B cell (primary cell): ENCODE results near the gene PISD. TPM values are rescaled to one million over a fixed set of nuclear protein-coding genes. Genes with fewer than 3 reads are reported as not detected.

Experiments
- ATAC-seq: fragments of 200-7000 bp; cut with Tn5 transposase; one replicate; pipeline ENCODE4 v1.10.0; 2021; ENCODE audit warnings: low read depth, mild to moderate bottlenecking, moderate number of reproducible peaks, moderate library complexity
- CTCF ChIA-PET: fragments of 350-600 bp; sonication (Branson Sonifier 250); formaldehyde crosslinking; loops from one replicate; lab custom pipeline; 2021; ENCODE audit warnings: antibody characterized with exemption, inconsistent platforms; lab: Charles Lee
- POLR2A ChIA-PET: fragments of 350-600 bp; sonication (Branson Sonifier 250); formaldehyde crosslinking; loops from one replicate; lab custom pipeline; 2021; ENCODE audit warnings: antibody characterized with exemption; lab: Charles Lee
- DNase-seq: peaks from one replicate; pipeline ENCODE4 v3.0.0; 2013
- H2AFZ ChIP-seq: 2 replicates; pipeline ENCODE4 v1.6.1; 2012; ENCODE audit warnings: mild to moderate bottlenecking, low read depth, low read length; ENCODE audit not compliant: insufficient read depth, poor library complexity, severe bottlenecking
- H3K27ac ChIP-seq, 2 donors: 1 replicate in 1 of 2; 2 replicates in 1 of 2; pipeline ENCODE4 v1.5.1; 2012 to 2013; ENCODE audit warnings: low read length in 2 of 2, mild to moderate bottlenecking in 2 of 2, moderate library complexity in 1 of 2
- H3K27me3 ChIP-seq, 4 experiments: fragments of 200-600 bp in 1 of 4; sonication (generic) in 1 of 4; replicated peaks in 1 of 4; 1 replicate in 2 of 4; 2 replicates in 2 of 4; pipeline versions ENCODE4 v1.6.1 to v1.7.0; 2013 to 2016; ENCODE audit warnings: low read length in 3 of 4, mild to moderate bottlenecking in 2 of 4, mixed read lengths in 1 of 4, moderate library complexity in 1 of 4; ENCODE audit not compliant: insufficient read depth in 4 of 4, control insufficient read depth in 3 of 4; ENCODE audit errors: control extremely low read depth in 1 of 4
- H3K36me3 ChIP-seq, 2 experiments: replicated peaks in 1 of 2; 1 replicate in 1 of 2; 2 replicates in 1 of 2; pipeline versions ENCODE4 v1.6.1 to v1.7.1; 2013; ENCODE audit warnings: low read length in 1 of 2; ENCODE audit not compliant: insufficient read depth in 2 of 2, control insufficient read depth in 1 of 2; ENCODE audit errors: control extremely low read depth in 1 of 2, extremely low read depth in 1 of 2
- H3K4me1 ChIP-seq, 2 donors: fragments of 200-600 bp in 1 of 2; sonication (generic) in 1 of 2; 1 replicate in 1 of 2; 2 replicates in 1 of 2; pipeline versions ENCODE4 v1.5.1 to v1.6.1; 2013 to 2017; ENCODE audit warnings: low read length in 2 of 2; ENCODE audit not compliant: control insufficient read depth in 2 of 2, insufficient read depth in 2 of 2
- H3K4me2 ChIP-seq: replicated peaks from 2 replicates; pipeline ENCODE3; 2012; ENCODE audit warnings: mild to moderate bottlenecking, low read depth, low read length; ENCODE audit not compliant: poor library complexity, severe bottlenecking
- H3K4me3 ChIP-seq, 5 experiments: fragments of 200-600 bp in 1 of 5; sonication (generic) in 1 of 5; 1 replicate in 3 of 5; 2 replicates in 2 of 5; pipeline versions ENCODE4 v1.5.1 to v1.7.0; 2011 to 2016; ENCODE audit warnings: low read length in 4 of 5, mild to moderate bottlenecking in 4 of 5, low read depth in 2 of 5, control low read depth in 1 of 5, moderate library complexity in 1 of 5; ENCODE audit not compliant: insufficient read depth in 1 of 5; ENCODE audit errors: control extremely low read depth in 1 of 5, extremely low read depth in 1 of 5
- H3K79me2 ChIP-seq: fragments of 200-600 bp; sonication (generic); one replicate; pipeline ENCODE4 v1.6.0; 2016; ENCODE audit warnings: low read length; ENCODE audit not compliant: control insufficient read depth, insufficient read depth
- H3K9ac ChIP-seq: fragments of 200-600 bp; sonication (generic); 2 replicates; pipeline ENCODE4 v1.6.1; 2017; ENCODE audit warnings: mild to moderate bottlenecking, low read length, moderate library complexity
- H3K9me3 ChIP-seq, 3 donors: one replicate each; pipeline versions ENCODE4 v1.6.1 to v1.7.1; 2013; ENCODE audit warnings: low read length in 2 of 3; ENCODE audit not compliant: control insufficient read depth in 2 of 3, insufficient read depth in 1 of 3; ENCODE audit errors: control extremely low read depth in 1 of 3
- H4K20me1 ChIP-seq: 2 replicates; pipeline ENCODE4 v1.6.0; 2012; ENCODE audit warnings: mild to moderate bottlenecking, low read length; ENCODE audit not compliant: insufficient read depth, control insufficient read depth, poor library complexity, severe bottlenecking
- H3K27ac Mint-ChIP-seq: one replicate; pipeline ENCODE4 v1.8.0; 2021; ENCODE audit warnings: mixed read lengths
- H3K27me3 Mint-ChIP-seq: one replicate; pipeline ENCODE4 v1.8.0; 2021; ENCODE audit warnings: mixed read lengths
- H3K4me1 Mint-ChIP-seq: one replicate; pipeline ENCODE4 v1.8.0; 2021; ENCODE audit warnings: mixed read lengths
- H3K4me3 Mint-ChIP-seq: one replicate; pipeline ENCODE4 v1.8.0; 2021; ENCODE audit warnings: mixed read lengths
- H3K9me3 Mint-ChIP-seq: one replicate; pipeline ENCODE4 v1.8.0; 2022; ENCODE audit warnings: mixed read lengths; ENCODE audit not compliant: insufficient read depth
- EZH2 ChIP-seq: IDR thresholded peaks from 2 replicates; pipeline ENCODE4 v1.6.1; 2012; ENCODE audit warnings: borderline replicate concordance, low read depth, mild to moderate bottlenecking, moderate library complexity, low read length; ENCODE audit not compliant: insufficient read depth, poor library complexity, severe bottlenecking
- WGBS: methylation state at CpG from one replicate; pipeline ENCODE4 v1.1.5; 2013; ENCODE audit warnings: missing lambda C conversion rate; ENCODE audit not compliant: insufficient coverage; 5-methylcytosine and 5-hydroxymethylcytosine counted together
- intact Hi-C: fragments of 100-400 bp; cut with micrococcal nuclease; formaldehyde crosslinking; loops from one replicate; pipeline ENCODE4 v1.10.0; 2022
- polyA plus RNA-seq: library from polyadenylated mRNA; depleted of rRNA; stranded (reverse); fragments of >200 nt; gene quantifications from 2 replicates; pipeline ENCODE4 v1.2.3, GENCODE V29; 2012
- total RNA-seq, 2 donors: library from RNA; stranded (reverse); fragments of 120-200 nt in 1 of 2; gene quantifications; 1 replicate in 1 of 2; 2 replicates in 1 of 2; pipeline versions ENCODE4 v1.2.3 to v1.2.4, GENCODE V29; 2013 to 2022
- TF ChIP-seq, protein P1 (sequence below): fragments of 200-600 bp; IDR thresholded peaks from one replicate; pipeline ENCODE4 v1.8.0; 2022; ENCODE audit warnings: antibody characterized with exemption, mild to moderate bottlenecking

The PISD gene
- total and polyA plus RNA-seq, 2 donors (not counting 1 experiment from before 2014, with no cell fraction given) = 35.6 to 52.5 TPM

DNA sequence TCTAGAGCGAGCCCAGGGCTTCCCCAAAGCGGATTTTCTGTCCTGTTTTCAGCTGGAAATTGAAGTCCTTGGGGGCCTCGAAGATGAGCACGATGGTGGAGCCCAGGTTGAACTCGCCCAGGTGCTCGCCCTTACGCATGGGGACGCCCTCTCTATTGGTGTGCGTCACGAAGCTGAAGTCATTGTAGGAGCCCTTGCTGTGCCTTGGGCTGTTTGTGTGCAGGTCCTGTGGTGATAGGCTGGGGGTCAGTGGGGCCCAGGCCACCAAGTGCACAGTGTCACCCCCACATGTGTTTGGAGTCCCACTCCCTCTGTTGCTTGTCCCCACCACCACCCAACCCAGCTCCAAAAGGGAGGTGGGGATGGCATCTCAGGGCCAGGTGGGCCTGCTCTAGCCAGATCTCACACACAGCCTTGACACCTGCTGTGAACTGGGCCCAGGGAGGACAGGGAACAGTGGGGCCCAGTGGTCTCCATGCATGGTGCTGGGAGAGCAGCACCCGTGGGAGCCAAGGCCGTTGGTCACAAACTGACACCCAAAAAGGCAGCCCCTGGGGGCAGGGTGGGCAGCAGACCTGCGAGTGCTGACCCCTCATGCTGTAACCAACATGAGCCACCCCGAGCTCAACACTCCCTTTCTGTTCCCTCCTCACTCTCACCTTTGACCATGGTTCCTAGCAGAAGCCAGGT lies 42.3 kb downstream of the PISD start:
- 85% methylated on average over 9 of the region's 14 CpGs for WGBS
- Mint-ChIP-seq H3K9me3 (no peaks in the 10 kb centered on the region), H3K27ac (no peak overlapping the region), H3K4me3 (no peak overlapping the region), H3K27me3 (no peaks in the 10 kb centered on the region), H3K4me1 (peaks cover 25% of the 10 kb centered on the region)
- TF ChIP-seq, protein P1, sequence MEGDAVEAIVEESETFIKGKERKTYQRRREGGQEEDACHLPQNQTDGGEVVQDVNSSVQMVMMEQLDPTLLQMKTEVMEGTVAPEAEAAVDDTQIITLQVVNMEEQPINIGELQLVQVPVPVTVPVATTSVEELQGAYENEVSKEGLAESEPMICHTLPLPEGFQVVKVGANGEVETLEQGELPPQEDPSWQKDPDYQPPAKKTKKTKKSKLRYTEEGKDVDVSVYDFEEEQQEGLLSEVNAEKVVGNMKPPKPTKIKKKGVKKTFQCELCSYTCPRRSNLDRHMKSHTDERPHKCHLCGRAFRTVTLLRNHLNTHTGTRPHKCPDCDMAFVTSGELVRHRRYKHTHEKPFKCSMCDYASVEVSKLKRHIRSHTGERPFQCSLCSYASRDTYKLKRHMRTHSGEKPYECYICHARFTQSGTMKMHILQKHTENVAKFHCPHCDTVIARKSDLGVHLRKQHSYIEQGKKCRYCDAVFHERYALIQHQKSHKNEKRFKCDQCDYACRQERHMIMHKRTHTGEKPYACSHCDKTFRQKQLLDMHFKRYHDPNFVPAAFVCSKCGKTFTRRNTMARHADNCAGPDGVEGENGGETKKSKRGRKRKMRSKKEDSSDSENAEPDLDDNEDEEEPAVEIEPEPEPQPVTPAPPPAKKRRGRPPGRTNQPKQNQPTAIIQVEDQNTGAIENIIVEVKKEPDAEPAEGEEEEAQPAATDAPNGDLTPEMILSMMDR = no peak
- TF ChIP-seq EZH2 = no peak
- no peak overlapping the region for H3K9ac ChIP-seq
- H2AFZ ChIP-seq = no peak overlapping the region
- POLR2A ChIA-PET = no interaction called here
- H3K4me3 ChIP-seq = no peak overlapping the region
- peaks cover 0 to 44% of the 10 kb centered on the region in 2 experiments for H3K36me3 ChIP-seq
- no peak overlapping the region for H3K27ac ChIP-seq
- intact Hi-C loops = no loop called here
- no peak overlapping the region for H3K4me2 ChIP-seq
- H3K27me3 ChIP-seq = no peaks in the 10 kb centered on the region
- peaks cover 25% of the 10 kb centered on the region for H4K20me1 ChIP-seq
- H3K79me2 ChIP-seq = peaks cover 20% of the 10 kb centered on the region
- no peak for ATAC-seq
- no peaks in the 10 kb centered on the region for H3K9me3 ChIP-seq
- CTCF ChIA-PET = interaction anchor here (1.4 kb wide), 1 partner anchor 63 kb away, joined by 3 read pairs; no protein-coding TSS in a partner anchor
- peaks cover 13 to 22% of the 10 kb centered on the region in 2 donors for H3K4me1 ChIP-seq
- no peak for DNase-seq

DNA sequence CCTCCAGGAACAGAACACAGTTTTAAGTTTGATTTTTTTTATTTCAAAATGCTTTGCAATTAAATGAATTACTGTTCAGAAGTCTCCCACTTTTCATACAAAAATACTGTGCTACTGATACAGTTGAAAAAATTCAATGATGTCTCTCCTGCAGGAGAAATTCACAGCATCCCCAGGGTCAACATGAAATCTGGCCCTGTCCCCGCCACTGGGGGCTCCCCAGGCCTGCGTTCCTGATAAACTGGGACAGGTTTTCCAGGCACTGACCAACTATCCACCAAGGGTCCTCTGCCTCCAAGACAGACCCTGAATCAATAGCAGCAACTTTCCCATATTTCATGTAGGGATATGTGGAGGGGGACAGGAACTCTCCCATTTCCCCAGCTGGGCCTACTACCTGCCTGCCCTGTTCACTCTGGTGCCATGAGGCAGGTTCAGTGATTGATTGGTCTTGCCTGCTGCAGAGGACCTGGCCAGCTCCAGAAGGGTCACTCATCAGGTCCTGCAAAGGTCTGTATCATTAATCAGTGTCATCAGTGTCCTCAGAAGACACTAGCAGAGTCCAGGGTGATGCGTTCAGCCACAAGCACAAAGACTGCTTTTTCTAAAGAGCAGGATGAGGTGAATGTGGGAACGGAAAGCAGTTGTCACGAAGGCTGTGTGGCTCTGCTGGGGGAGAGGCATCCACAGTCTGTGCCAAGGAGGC lies 43.4 kb downstream of the PISD start:
- Mint-ChIP-seq H3K4me3 (no peak overlapping the region), H3K9me3 (no peaks in the 10 kb centered on the region), H3K27me3 (no peaks in the 10 kb centered on the region), H3K27ac (no peak overlapping the region), H3K4me1 (peaks cover 32% of the 10 kb centered on the region)
- Histone ChIP-seq H3K4me2 (no peak overlapping the region), H3K27me3 (no peaks in the 10 kb centered on the region), H2AFZ (no peak overlapping the region), H3K9ac (no peak overlapping the region), H3K4me1 (peaks cover 17 to 29% of the 10 kb centered on the region in 2 donors), H3K9me3 (no peaks in the 10 kb centered on the region), H4K20me1 (peaks cover 14% of the 10 kb centered on the region), H3K79me2 (peaks cover 8% of the 10 kb centered on the region), H3K36me3 (peaks cover 0 to 46% of the 10 kb centered on the region in 2 experiments), H3K4me3 (no peak overlapping the region), H3K27ac (no peak overlapping the region)
- CTCF ChIA-PET = no interaction called here
- ATAC-seq (no peak), DNase-seq (no peak)
- no peak for TF ChIP-seq EZH2
- TF ChIP-seq, protein P1 = no peak
- 98% methylated on average over 5 of the region's 5 CpGs for WGBS
- POLR2A ChIA-PET = no interaction called here
- intact Hi-C loops = no loop called here
